Gastrocnemius medialis (tissue), 4 donors: ENCODE results near the gene PARVA.
A peak's percentile ranks its signal among the peaks of the same experiment; 100 is the strongest.

ENCODE experiments used
- POLR2A ChIP-seq, 2 donors: fragments of 450-650 bp; IDR thresholded peaks; one replicate each; pipeline ENCODE4 v1.6.1; 2017; ENCODE audit warnings: antibody characterized with exemption in 2 of 2, mild to moderate bottlenecking in 2 of 2, moderate library complexity in 2 of 2
- TF ChIP-seq, protein P1 (sequence below), 5 experiments: fragments of 450-650 bp in 3 of 5; fragments of 200-600 bp in 2 of 5; sonication (generic) in 2 of 5; IDR thresholded peaks in 4 of 5; conservative IDR thresholded peaks in 1 of 5; 1 replicate in 4 of 5; 2 replicates in 1 of 5; pipeline ENCODE4 v1.5.1; 2016 to 2019; ENCODE audit warnings: antibody characterized with exemption in 5 of 5, mild to moderate bottlenecking in 3 of 5, moderate library complexity in 3 of 5

GRCh38 chr11:12411806-12412727 lies 34.7 kb downstream of the PARVA start:
- TF ChIP-seq, protein P1, sequence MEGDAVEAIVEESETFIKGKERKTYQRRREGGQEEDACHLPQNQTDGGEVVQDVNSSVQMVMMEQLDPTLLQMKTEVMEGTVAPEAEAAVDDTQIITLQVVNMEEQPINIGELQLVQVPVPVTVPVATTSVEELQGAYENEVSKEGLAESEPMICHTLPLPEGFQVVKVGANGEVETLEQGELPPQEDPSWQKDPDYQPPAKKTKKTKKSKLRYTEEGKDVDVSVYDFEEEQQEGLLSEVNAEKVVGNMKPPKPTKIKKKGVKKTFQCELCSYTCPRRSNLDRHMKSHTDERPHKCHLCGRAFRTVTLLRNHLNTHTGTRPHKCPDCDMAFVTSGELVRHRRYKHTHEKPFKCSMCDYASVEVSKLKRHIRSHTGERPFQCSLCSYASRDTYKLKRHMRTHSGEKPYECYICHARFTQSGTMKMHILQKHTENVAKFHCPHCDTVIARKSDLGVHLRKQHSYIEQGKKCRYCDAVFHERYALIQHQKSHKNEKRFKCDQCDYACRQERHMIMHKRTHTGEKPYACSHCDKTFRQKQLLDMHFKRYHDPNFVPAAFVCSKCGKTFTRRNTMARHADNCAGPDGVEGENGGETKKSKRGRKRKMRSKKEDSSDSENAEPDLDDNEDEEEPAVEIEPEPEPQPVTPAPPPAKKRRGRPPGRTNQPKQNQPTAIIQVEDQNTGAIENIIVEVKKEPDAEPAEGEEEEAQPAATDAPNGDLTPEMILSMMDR (IDR thresholded peaks at IDR 0.05 in 4 of 5, conservative IDR thresholded peaks at IDR 0.05 in 1 of 5) = peak; percentile 65 to 80 (median 77)
- TF ChIP-seq POLR2A (IDR thresholded peaks at IDR 0.05) = no peak
